H9 (cell line): ENCODE measurements around the gene ZNF541. TPM values are rescaled to one million over a fixed set of nuclear protein-coding genes. Genes with fewer than 3 reads are reported as not detected.

ENCODE experiments used
- DNase-seq: peaks from one replicate; pipeline ENCODE4 v3.0.0-alpha.2; 2017
- H2AFZ ChIP-seq: one replicate; pipeline ENCODE4 v1.6.1; 2013; ENCODE audit warnings: mild to moderate bottlenecking, low read length, control low read depth, moderate library complexity
- H2AK5ac ChIP-seq: 2 replicates; pipeline ENCODE4 v1.6.1; 2013; ENCODE audit warnings: low read length, control low read depth, mixed read lengths; ENCODE audit not compliant: insufficient read length
- H2BK120ac ChIP-seq: one replicate; pipeline ENCODE4 v1.6.1; 2013; ENCODE audit warnings: low read depth, mild to moderate bottlenecking, low read length, control low read depth, inconsistent platforms; ENCODE audit not compliant: poor library complexity, severe bottlenecking
- H2BK12ac ChIP-seq: 2 replicates; pipeline ENCODE4 v1.6.1; 2013; ENCODE audit warnings: low read length, control low read depth, mixed read lengths, low read depth; ENCODE audit not compliant: insufficient read length
- H2BK15ac ChIP-seq: 2 replicates; pipeline ENCODE4 v1.6.1; 2013; ENCODE audit warnings: low read depth, low read length, control low read depth
- H2BK20ac ChIP-seq: one replicate; pipeline ENCODE4 v1.6.1; 2013; ENCODE audit warnings: low read depth, mild to moderate bottlenecking, low read length, control low read depth, inconsistent platforms; ENCODE audit not compliant: poor library complexity, severe bottlenecking
- H2BK5ac ChIP-seq: 2 replicates; pipeline ENCODE4 v1.6.1; 2013; ENCODE audit warnings: low read length, control low read depth, mixed read lengths; ENCODE audit not compliant: insufficient read length
- H3K14ac ChIP-seq: 2 replicates; pipeline ENCODE4 v1.6.1; 2013; ENCODE audit warnings: low read length, control low read depth; ENCODE audit not compliant: insufficient read depth
- H3K18ac ChIP-seq: 2 replicates; pipeline ENCODE4 v1.6.1; 2013; ENCODE audit warnings: low read depth, mild to moderate bottlenecking, mixed read lengths, low read length, control low read depth; ENCODE audit not compliant: insufficient read length
- H3K23ac ChIP-seq: 2 replicates; pipeline ENCODE4 v1.6.1; 2013; ENCODE audit warnings: low read length, control low read depth, mixed read lengths, low read depth; ENCODE audit not compliant: insufficient read length
- H3K23me2 ChIP-seq: 2 replicates; pipeline ENCODE4 v1.6.1; 2013; ENCODE audit warnings: low read depth, mild to moderate bottlenecking, mixed read lengths, low read length, control low read depth; ENCODE audit not compliant: insufficient read length, poor library complexity, severe bottlenecking
- H3K27ac ChIP-seq: 2 replicates; pipeline ENCODE4 v1.5.1; 2013; ENCODE audit warnings: low read length, control low read depth, mixed read lengths, low read depth; ENCODE audit not compliant: insufficient read length
- H3K27me3 ChIP-seq: 2 replicates; pipeline ENCODE4 v1.6.1; 2013; ENCODE audit warnings: low read length, control low read depth, inconsistent platforms; ENCODE audit not compliant: insufficient read depth
- H3K4ac ChIP-seq: 2 replicates; pipeline ENCODE4 v1.6.1; 2013; ENCODE audit warnings: low read depth, mild to moderate bottlenecking, control low read depth, inconsistent platforms, low read length, moderate library complexity
- H3K4me1 ChIP-seq: 2 replicates; pipeline ENCODE4 v1.6.1; 2013; ENCODE audit warnings: low read length, control low read depth, inconsistent platforms; ENCODE audit not compliant: insufficient read depth
- H3K4me2 ChIP-seq: 2 replicates; pipeline ENCODE4 v1.6.1; 2013; ENCODE audit warnings: low read length, control low read depth, mixed read lengths; ENCODE audit not compliant: insufficient read length, insufficient read depth
- H3K56ac ChIP-seq: 2 replicates; pipeline ENCODE4 v1.6.1; 2013; ENCODE audit warnings: low read depth, mild to moderate bottlenecking, mixed read lengths, low read length, control low read depth; ENCODE audit not compliant: insufficient read length
- H3K79me1 ChIP-seq: 2 replicates; pipeline ENCODE4 v1.6.1; 2013; ENCODE audit warnings: low read depth, mild to moderate bottlenecking, moderate library complexity, low read length, control low read depth, inconsistent platforms; ENCODE audit not compliant: insufficient read depth, poor library complexity, severe bottlenecking
- H3K79me2 ChIP-seq: 2 replicates; pipeline ENCODE4 v1.6.1; 2013; ENCODE audit warnings: low read length, control low read depth, inconsistent platforms; ENCODE audit not compliant: insufficient read depth
- H3K9ac ChIP-seq: 2 replicates; pipeline ENCODE4 v1.6.1; 2013; ENCODE audit warnings: low read length, control low read depth, mixed read lengths; ENCODE audit not compliant: insufficient read length; ENCODE audit errors: extremely low read depth
- H3K9me3 ChIP-seq: one replicate; pipeline ENCODE4 v1.6.1; 2013; ENCODE audit warnings: low read depth, low read length, inconsistent platforms; ENCODE audit not compliant: control insufficient read depth
- H3T11ph ChIP-seq: one replicate; pipeline ENCODE4 v1.6.1; 2013; ENCODE audit warnings: mild to moderate bottlenecking, low read length, control low read depth, inconsistent platforms
- H4K20me1 ChIP-seq: one replicate; pipeline ENCODE4 v1.6.1; 2013; ENCODE audit not compliant: control insufficient read depth, insufficient read length, insufficient read depth
- H4K5ac ChIP-seq: 2 replicates; pipeline ENCODE4 v1.6.1; 2013; ENCODE audit warnings: low read depth, mild to moderate bottlenecking, mixed read lengths, low read length, control low read depth; ENCODE audit not compliant: insufficient read length
- H4K8ac ChIP-seq: replicated peaks from 2 replicates; pipeline ENCODE4 v1.6.1; 2013; ENCODE audit warnings: low read length, control low read depth, mixed read lengths, low read depth; ENCODE audit not compliant: insufficient read length
- H4K91ac ChIP-seq: 2 replicates; pipeline ENCODE4 v1.6.1; 2013; ENCODE audit warnings: low read depth, mild to moderate bottlenecking, moderate library complexity, mixed read lengths, low read length, control low read depth; ENCODE audit not compliant: insufficient read length
- H3K27ac Mint-ChIP-seq, 3 experiments: 2 replicates in 2 of 3; 3 replicates in 1 of 3; pipeline ENCODE4 v1.8.0; 2020 to 2021; ENCODE audit warnings: mixed read lengths in 3 of 3, mild to moderate bottlenecking in 1 of 3, moderate library complexity in 1 of 3
- H3K27me3 Mint-ChIP-seq: 2 replicates; pipeline ENCODE4 v1.8.0; 2021; ENCODE audit warnings: low read depth, mild to moderate bottlenecking, moderate library complexity, mixed read lengths
- H3K36me3 Mint-ChIP-seq, 3 experiments: 2 replicates in 2 of 3; 3 replicates in 1 of 3; pipeline ENCODE4 v1.8.0; 2020 to 2021; ENCODE audit warnings: low read depth in 3 of 3, mixed read lengths in 3 of 3; ENCODE audit not compliant: insufficient read depth in 1 of 3
- H3K4me1 Mint-ChIP-seq, 2 experiments: 2 replicates each; pipeline ENCODE4 v1.8.0; 2020; ENCODE audit warnings: mixed read lengths in 2 of 2
- H3K4me3 Mint-ChIP-seq, 2 experiments: 2 replicates in 1 of 2; 3 replicates in 1 of 2; pipeline ENCODE4 v1.8.0; 2020 to 2021; ENCODE audit warnings: mild to moderate bottlenecking in 2 of 2, mixed read lengths in 2 of 2, moderate library complexity in 1 of 2
- H3K9me3 Mint-ChIP-seq, 2 experiments: 2 replicates in 1 of 2; 3 replicates in 1 of 2; pipeline ENCODE4 v1.8.0; 2020; ENCODE audit warnings: mild to moderate bottlenecking in 2 of 2, mixed read lengths in 2 of 2, moderate library complexity in 1 of 2
- CTCF ChIP-seq: fragments of 200-600 bp; sonication (generic); conservative IDR thresholded peaks from 3 replicates; pipeline ENCODE4 v1.8.0; 2021; ENCODE audit warnings: antibody characterized with exemption, mild to moderate bottlenecking
- WGBS: extraction: QIAGEN DNeasy Blood & Tissue Kit; methylation state at CpG from one replicate; pipeline ENCODE4 v1.1.7; 2013; ENCODE audit warnings: missing lambda C conversion rate, low lambda C conversion rate, mixed read lengths; ENCODE audit not compliant: insufficient read length; ENCODE audit errors: extremely low coverage; 5-methylcytosine and 5-hydroxymethylcytosine counted together
- total RNA-seq: library from RNA; stranded (reverse); gene quantifications from 2 replicates; pipeline ENCODE4 v1.2.1, GENCODE V29; 2021

ZNF541 gene
- total RNA-seq, 1 experiment from 2014 or later, result not detected

GRCh38 chr19:47541518-47541917, 31.4 kb downstream of the ZNF541 start:
- no peak overlapping the region for H2BK120ac ChIP-seq
- H3K27me3 Mint-ChIP-seq, result no peaks in the 10 kb centered on the region; the same call in 1 of the 2 replicates
- no peak overlapping the region for H3K18ac ChIP-seq
- no peak overlapping the region for H2BK5ac ChIP-seq
- H3K27ac Mint-ChIP-seq, result no peak overlapping the region
- H3K14ac ChIP-seq, result no peak overlapping the region
- H3K4me1 Mint-ChIP-seq, result peaks cover 0 to 5% of the 10 kb centered on the region in 2 experiments; a peak in 2 of 4 replicates
- H3K4me3 Mint-ChIP-seq, result no peak overlapping the region
- no peaks in the 10 kb centered on the region for H3K27me3 ChIP-seq
- H3T11ph ChIP-seq, result no peak overlapping the region
- no peak overlapping the region for H3K27ac ChIP-seq
- H2AFZ ChIP-seq, result no peak overlapping the region
- no peak overlapping the region for H3K4ac ChIP-seq
- no peaks in the 10 kb centered on the region for H3K79me1 ChIP-seq
- H3K36me3 Mint-ChIP-seq, result no peaks in the 10 kb centered on the region
- no peak overlapping the region for H4K5ac ChIP-seq
- H3K23ac ChIP-seq, result no peak overlapping the region
- H4K20me1 ChIP-seq, result no peaks in the 10 kb centered on the region
- H3K23me2 ChIP-seq, result no peaks in the 10 kb centered on the region
- no peak overlapping the region for H2BK12ac ChIP-seq
- no peak overlapping the region for H2AK5ac ChIP-seq
- no peaks in the 10 kb centered on the region for H3K9me3 ChIP-seq
- no peaks in the 10 kb centered on the region for H3K79me2 ChIP-seq
- no peak for TF ChIP-seq CTCF
- H2BK15ac ChIP-seq, result no peak overlapping the region
- no peak overlapping the region for H3K9ac ChIP-seq
- no peak for DNase-seq
- H2BK20ac ChIP-seq, result no peak overlapping the region
- no peak overlapping the region for H3K56ac ChIP-seq
- WGBS, result no CpG with 5 or more reads among the region's 6 CpGs
- no peak overlapping the region for H4K8ac ChIP-seq
- H3K9me3 Mint-ChIP-seq, result no peaks in the 10 kb centered on the region
- no peaks in the 10 kb centered on the region for H3K4me1 ChIP-seq
- H4K91ac ChIP-seq, result no peak overlapping the region
- H3K4me2 ChIP-seq, result no peak overlapping the region
